ENCODE data around the gene ATP1B3. TPM values are rescaled to one million over a fixed set of nuclear protein-coding genes. Genes with fewer than 3 reads are reported as not detected.

Gene ATP1B3
- total and polyA plus RNA-seq, 2 of the 13 experiments (the other 11 are each of a cell fraction or from before 2014, with no cell fraction given), result 84.3 to 93.6 TPM

DNA sequence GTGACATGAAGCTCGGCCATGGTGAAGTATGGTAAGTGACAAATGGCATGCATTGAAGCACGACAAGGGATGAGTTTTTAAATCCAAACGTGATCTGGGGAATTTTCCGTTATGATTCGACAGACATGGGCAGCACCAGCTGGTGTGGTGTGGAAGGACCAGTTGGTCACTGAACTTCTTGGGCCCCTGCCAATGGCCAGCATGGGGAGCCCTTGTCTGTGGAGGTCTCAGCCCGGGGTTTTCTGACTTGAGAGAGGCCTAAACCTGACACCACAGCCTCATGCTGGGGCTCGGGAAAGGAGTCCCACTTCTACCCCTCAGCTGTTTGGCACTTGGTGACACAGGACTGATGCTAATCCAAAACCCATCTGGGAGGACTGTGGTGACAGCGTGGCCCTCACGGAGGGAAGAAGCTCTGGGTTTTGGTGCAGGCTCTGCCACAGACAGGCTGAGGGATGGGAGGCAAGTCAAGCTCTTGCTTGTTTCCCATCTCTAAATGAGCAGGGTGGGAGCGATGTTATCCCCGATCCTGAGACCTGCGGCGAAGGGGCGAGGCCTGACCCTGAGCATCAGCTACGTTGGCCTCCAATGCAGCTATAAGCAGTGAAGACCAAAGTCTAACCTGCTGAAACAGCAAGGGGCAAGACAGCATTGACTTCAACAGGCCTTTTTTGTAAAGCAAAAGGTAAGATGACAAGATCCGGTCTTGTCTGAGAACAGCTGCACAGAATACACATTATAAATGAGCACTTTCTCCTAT lies 69.5 kb downstream of the ATP1B3 start (continued):
- TF ChIP-seq, protein P1, sequence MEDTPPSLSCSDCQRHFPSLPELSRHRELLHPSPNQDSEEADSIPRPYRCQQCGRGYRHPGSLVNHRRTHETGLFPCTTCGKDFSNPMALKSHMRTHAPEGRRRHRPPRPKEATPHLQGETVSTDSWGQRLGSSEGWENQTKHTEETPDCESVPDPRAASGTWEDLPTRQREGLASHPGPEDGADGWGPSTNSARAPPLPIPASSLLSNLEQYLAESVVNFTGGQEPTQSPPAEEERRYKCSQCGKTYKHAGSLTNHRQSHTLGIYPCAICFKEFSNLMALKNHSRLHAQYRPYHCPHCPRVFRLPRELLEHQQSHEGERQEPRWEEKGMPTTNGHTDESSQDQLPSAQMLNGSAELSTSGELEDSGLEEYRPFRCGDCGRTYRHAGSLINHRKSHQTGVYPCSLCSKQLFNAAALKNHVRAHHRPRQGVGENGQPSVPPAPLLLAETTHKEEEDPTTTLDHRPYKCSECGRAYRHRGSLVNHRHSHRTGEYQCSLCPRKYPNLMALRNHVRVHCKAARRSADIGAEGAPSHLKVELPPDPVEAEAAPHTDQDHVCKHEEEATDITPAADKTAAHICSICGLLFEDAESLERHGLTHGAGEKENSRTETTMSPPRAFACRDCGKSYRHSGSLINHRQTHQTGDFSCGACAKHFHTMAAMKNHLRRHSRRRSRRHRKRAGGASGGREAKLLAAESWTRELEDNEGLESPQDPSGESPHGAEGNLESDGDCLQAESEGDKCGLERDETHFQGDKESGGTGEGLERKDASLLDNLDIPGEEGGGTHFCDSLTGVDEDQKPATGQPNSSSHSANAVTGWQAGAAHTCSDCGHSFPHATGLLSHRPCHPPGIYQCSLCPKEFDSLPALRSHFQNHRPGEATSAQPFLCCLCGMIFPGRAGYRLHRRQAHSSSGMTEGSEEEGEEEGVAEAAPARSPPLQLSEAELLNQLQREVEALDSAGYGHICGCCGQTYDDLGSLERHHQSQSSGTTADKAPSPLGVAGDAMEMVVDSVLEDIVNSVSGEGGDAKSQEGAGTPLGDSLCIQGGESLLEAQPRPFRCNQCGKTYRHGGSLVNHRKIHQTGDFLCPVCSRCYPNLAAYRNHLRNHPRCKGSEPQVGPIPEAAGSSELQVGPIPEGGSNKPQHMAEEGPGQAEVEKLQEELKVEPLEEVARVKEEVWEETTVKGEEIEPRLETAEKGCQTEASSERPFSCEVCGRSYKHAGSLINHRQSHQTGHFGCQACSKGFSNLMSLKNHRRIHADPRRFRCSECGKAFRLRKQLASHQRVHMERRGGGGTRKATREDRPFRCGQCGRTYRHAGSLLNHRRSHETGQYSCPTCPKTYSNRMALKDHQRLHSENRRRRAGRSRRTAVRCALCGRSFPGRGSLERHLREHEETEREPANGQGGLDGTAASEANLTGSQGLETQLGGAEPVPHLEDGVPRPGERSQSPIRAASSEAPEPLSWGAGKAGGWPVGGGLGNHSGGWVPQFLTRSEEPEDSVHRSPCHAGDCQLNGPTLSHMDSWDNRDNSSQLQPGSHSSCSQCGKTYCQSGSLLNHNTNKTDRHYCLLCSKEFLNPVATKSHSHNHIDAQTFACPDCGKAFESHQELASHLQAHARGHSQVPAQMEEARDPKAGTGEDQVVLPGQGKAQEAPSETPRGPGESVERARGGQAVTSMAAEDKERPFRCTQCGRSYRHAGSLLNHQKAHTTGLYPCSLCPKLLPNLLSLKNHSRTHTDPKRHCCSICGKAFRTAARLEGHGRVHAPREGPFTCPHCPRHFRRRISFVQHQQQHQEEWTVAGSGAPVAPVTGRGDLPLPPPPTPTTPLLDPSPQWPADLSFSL (CRISPR knock-in tag; IDR thresholded peaks at IDR 0.05), result no peak
- no peak for TF ChIP-seq BCL6 (CRISPR knock-in tag; IDR thresholded peaks at IDR 0.05)

DNA sequence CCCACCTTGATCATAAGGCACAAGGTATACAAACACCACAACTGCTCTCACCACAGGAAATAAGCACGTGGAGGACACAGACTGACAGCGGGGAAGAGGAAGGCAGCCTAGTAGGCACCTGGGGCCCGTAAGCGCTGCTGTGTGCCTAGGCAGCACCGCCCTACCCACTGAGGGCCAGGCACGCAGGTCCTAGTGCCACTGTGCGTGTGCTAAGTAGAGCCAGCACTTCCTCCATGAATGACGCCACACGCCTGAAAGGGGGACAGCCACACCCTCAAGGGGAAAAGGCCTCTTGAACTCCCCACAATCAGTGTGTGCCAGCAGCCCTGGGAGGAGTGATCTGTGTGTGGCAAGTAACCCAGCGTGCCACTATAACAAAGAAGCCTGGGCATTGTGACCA lies 73.0 kb downstream of the ATP1B3 start:
- Histone ChIP-seq H3K9ac (ENCODE audit: insufficient read depth, low read depth, low read length) (no peak overlapping the region), H3K27me3 (ENCODE audit: control insufficient read depth in 1 of 2, insufficient read depth in 2 of 2, low read length in 2 of 2) (no peaks in the 10 kb centered on the region), H3K27ac (ENCODE audit: extremely low read length, insufficient read depth, low read length) (peak overlapping the region; percentile 47), H3K79me2 (ENCODE audit: insufficient read depth, low read length) (no peaks in the 10 kb centered on the region), H3K4me1 (ENCODE audit: insufficient read depth, low read length) (peaks cover 15% of the 10 kb centered on the region), H3K4me2 (ENCODE audit: low read depth, low read length) (no peak overlapping the region), H3K9me3 (ENCODE audit: low read length) (no peaks in the 10 kb centered on the region), H2AFZ (ENCODE audit: low read length) (no peak overlapping the region), H3K36me3 (replicated peaks in 1 of 2; ENCODE audit: control insufficient read depth in 1 of 2, insufficient read depth in 2 of 2, low read length in 2 of 2) (peaks cover 0 to 6% of the 10 kb centered on the region in 2 experiments; a peak in 1 of 5 replicates), H4K20me1 (ENCODE audit: insufficient read depth, low read length) (no peaks in the 10 kb centered on the region), H3K4me3 (replicated peaks in 1 of 3; ENCODE audit: insufficient read depth in 1 of 3, low read depth in 2 of 3, low read length in 3 of 3) (no peak overlapping the region)
- FAIRE-seq, result no peak
- TF ChIP-seq, protein P2, sequence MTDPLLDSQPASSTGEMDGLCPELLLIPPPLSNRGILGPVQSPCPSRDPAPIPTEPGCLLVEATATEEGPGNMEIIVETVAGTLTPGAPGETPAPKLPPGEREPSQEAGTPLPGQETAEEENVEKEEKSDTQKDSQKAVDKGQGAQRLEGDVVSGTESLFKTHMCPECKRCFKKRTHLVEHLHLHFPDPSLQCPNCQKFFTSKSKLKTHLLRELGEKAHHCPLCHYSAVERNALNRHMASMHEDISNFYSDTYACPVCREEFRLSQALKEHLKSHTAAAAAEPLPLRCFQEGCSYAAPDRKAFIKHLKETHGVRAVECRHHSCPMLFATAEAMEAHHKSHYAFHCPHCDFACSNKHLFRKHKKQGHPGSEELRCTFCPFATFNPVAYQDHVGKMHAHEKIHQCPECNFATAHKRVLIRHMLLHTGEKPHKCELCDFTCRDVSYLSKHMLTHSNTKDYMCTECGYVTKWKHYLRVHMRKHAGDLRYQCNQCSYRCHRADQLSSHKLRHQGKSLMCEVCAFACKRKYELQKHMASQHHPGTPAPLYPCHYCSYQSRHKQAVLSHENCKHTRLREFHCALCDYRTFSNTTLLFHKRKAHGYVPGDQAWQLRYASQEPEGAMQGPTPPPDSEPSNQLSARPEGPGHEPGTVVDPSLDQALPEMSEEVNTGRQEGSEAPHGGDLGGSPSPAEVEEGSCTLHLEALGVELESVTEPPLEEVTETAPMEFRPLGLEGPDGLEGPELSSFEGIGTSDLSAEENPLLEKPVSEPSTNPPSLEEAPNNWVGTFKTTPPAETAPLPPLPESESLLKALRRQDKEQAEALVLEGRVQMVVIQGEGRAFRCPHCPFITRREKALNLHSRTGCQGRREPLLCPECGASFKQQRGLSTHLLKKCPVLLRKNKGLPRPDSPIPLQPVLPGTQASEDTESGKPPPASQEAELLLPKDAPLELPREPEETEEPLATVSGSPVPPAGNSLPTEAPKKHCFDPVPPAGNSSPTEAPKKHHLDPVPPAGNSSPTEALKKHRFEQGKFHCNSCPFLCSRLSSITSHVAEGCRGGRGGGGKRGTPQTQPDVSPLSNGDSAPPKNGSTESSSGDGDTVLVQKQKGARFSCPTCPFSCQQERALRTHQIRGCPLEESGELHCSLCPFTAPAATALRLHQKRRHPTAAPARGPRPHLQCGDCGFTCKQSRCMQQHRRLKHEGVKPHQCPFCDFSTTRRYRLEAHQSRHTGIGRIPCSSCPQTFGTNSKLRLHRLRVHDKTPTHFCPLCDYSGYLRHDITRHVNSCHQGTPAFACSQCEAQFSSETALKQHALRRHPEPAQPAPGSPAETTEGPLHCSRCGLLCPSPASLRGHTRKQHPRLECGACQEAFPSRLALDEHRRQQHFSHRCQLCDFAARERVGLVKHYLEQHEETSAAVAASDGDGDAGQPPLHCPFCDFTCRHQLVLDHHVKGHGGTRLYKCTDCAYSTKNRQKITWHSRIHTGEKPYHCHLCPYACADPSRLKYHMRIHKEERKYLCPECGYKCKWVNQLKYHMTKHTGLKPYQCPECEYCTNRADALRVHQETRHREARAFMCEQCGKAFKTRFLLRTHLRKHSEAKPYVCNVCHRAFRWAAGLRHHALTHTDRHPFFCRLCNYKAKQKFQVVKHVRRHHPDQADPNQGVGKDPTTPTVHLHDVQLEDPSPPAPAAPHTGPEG (CRISPR knock-in tag; IDR thresholded peaks at IDR 0.05), result no peak
- TF ChIP-seq ZNF12 (CRISPR knock-in tag; IDR thresholded peaks at IDR 0.05), result peak; percentile 44; the same call in 1 of the 2 replicates
- intact Hi-C loops (cut with micrococcal nuclease; ENCODE audit: unreplicated experiment), result no loop called here
- no peak for DNase-seq (ENCODE audit: low spot score)
- 100% methylated on average over 6 of the region's 10 CpGs for WGBS (ENCODE audit: low lambda C conversion rate)
- BruUV-seq (replicated peaks), result no TSS peak
- ChIA-PET CTCF (ENCODE audit: low intra/inter-chr PET ratio, low total read pairs) (no interaction called here), POLR2A (no interaction called here)
- in situ Hi-C loops (cut with HindIII; ENCODE audit: extremely low pct_ligation_motif_present, low pct_unique_long_range_greater_than_20kb), result no loop called here
- ATAC-seq, result no peak

Measured in HepG2 (cell line).